ENCODE data around the gene CUTA.

DNA sequence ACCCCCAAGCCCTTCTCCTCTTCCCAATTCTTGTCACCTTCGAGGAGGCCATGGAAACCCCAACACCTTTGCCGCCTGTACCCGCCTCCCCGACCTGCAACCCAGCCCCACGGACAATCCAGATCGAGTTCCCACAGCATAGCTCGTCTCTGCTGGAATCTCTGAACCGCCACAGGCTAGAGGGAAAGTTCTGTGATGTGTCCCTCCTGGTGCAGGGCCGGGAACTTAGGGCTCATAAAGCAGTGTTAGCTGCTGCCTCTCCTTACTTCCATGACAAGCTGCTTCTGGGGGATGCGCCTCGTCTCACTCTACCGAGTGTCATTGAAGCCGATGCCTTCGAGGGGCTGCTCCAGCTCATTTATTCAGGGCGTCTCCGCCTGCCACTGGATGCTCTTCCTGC, 37.1 kb upstream of the CUTA start:
- TF ChIP-seq CTCF (IDR thresholded peaks at IDR 0.05) (no peak), POLR2AphosphoS5 (IDR thresholded peaks at IDR 0.05; ENCODE audit: low read depth, low read length) (no peak)
- TF ChIP-seq, protein P1, sequence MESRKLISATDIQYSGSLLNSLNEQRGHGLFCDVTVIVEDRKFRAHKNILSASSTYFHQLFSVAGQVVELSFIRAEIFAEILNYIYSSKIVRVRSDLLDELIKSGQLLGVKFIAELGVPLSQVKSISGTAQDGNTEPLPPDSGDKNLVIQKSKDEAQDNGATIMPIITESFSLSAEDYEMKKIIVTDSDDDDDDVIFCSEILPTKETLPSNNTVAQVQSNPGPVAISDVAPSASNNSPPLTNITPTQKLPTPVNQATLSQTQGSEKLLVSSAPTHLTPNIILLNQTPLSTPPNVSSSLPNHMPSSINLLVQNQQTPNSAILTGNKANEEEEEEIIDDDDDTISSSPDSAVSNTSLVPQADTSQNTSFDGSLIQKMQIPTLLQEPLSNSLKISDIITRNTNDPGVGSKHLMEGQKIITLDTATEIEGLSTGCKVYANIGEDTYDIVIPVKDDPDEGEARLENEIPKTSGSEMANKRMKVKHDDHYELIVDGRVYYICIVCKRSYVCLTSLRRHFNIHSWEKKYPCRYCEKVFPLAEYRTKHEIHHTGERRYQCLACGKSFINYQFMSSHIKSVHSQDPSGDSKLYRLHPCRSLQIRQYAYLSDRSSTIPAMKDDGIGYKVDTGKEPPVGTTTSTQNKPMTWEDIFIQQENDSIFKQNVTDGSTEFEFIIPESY (IDR thresholded peaks at IDR 0.05; ENCODE audit: borderline replicate concordance, low read depth): no peak

Measured in SK-N-SH (cell line).